Stimulated activated CD4-positive, alpha-beta T cell treated with anti-CD3 and anti-CD28 coated beads, TNF-alpha, amount 100 ng/mL, for 1 hour (primary cell): ENCODE results near the gene RSPO4.

Source experiments
- DNase-seq, 3 donors: peaks; one replicate each; pipeline ENCODE4 v3.0.0-alpha.2; 2020; ENCODE audit warnings: low read depth in 3 of 3, low spot score in 1 of 3

Gene RSPO4

GRCh38 chr20:910870-911770, 91.0 kb downstream of the RSPO4 start:
- DNase-seq, result no peak

DNA sequence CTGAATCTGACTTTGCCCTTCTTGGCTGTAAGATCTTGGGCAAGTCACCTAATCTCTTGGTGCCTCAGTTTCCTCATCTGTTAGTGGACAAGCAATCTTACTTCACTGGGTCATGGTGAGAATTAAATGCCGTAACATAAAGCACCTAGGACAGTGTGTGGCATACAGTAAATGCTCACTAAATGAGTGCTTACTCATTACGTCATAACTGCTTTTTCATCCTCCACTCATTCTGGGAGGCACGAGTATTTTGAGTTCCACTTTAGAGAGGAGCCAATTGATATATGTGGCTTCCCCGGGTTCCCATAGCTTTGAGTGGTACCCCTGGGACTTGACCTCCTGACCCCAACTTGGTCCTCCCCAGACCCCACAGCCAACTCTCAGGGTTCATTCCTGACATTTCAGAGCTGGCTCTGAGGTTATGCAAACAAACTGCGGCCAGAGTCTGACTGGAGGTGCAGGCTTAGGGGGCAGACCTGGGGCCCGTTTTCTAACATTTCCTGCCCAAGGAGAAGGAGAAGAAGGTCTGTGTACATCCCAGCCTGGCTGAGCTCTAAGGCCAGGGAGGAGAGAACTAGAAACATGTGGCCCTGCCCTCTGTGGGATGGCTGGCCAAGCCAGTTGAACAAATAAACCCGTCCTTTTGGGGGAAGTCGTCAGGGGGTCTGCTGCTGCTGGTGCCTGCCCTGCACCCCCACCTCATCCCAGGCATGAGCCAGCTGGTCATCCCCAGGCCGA, 91.8 kb downstream of the RSPO4 start:
- no peak for DNase-seq

DNA sequence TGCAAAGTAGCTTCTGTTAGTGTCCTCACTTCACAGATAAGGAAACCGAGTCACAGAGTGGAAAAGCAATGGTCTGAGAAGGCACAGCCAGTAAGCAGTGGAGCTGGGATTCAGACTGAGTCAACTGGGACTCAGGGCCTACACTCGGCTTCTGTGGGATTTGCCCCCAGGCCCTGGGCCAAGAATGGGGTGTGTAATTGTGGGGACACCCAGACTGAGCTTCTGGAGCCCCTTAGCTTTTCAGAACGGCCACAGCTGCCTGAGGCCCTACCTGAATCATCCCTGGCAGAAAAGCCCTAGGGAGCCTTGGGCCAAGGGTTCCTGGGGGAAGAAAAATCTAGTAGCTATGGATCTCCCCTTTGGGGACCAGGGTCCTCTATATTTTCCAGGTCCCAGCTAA, 92.5 kb downstream of the RSPO4 start:
- no peak for DNase-seq
